Measurements from ENCODE around the gene CERS1.

Gene CERS1

DNA sequence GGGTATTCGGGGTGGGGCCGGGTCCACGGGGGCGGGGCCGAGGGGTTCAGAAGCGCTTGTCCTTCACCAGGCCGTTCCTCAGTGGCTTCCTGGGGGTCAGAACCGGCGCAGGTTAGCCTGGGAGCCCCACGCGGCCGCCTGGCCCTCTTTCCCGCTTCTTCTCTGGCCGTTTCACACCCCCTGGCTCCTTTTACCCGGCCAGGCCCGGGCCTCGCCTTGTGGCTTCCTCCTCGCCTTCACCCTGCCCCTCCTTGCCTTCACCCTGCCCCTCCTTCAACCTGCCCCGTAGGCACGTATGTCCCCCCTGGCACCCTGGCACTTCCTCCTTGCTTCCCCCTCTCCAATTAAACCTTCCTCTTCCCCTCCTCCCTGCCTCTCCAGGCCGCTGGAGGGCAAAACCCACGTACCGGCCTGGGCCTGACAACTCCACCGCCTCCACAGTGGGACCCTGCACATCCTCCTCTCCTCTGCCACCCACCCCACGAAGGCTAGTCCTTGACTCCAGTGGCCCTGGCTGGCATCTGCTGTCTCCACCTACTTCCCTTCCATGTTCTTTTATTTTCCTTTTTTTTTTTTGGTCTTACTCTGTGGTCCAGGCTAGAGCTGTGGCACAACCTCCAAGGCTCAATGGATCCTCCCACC, 25.3 kb downstream of the CERS1 start:
- peak; percentile 45 for DNase-seq

DNA sequence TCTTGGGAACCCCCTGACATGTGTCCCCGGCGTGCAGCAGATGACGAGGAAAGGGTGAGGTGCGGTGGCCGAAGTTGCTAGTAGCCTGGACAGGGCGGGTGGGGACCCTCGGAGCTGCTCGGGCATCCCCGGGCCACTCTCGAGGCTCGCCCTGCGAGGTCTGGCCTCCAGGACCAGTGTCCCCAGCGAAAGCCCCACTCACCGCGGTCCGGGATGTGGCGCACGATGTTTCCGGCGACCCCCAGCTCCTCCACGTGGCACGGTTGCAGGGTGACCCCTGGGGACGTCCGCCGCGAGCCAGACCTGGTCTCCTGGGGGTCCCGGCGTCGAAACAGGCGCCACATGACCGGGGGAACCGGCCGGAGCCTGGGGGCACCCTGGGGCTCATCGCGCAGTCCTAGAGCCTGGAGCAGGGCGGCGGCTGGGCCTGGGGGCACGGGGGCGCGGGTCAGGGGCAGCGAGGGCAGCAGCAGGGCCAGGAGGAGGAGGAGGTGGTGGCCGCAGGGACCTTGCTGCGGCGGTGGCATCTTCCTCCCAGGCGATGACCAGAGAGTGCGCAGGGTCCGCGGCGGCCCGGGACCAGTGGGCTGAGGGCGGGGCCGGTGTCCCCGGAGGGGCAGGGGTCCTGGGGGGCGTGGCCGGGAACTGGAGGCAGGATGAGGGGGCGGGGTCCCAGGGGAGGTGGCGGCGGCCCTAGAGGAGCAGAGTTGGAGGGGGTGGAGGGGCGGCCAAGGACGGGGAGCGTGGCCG, 26.0 kb downstream of the CERS1 start:
- no peak for DNase-seq

DNA sequence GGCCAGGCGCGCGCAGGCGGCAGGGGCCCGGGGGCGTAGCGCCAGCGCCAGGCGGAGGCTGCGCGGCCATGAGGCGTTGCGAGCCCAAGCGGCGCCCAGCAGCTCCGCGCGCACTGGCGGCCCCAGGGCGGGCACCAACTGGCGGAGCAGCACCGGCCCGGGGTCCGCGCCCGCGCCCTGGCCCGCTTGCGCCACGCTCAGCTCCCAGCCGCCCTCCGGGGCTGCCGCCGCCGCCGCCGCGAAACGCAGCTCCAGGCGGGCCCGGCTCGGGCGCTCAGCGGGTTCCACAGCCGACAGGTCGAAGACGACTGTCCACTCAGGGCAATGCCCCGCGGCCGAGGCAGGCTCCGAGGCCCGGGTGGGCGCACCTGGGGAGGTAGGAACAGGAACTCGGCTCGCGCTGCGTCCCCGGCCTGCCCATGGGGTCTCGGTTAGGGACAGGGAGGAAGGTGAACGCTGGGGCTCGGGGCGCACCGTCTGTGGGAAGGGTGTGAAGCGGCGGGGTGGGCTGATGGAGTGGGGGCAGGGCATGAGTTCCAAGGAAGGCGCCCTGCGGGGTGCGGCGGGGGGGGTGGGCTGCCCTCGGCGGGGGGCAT, 26.8 kb downstream of the CERS1 start:
- DNase-seq = peak; percentile 32

DNA sequence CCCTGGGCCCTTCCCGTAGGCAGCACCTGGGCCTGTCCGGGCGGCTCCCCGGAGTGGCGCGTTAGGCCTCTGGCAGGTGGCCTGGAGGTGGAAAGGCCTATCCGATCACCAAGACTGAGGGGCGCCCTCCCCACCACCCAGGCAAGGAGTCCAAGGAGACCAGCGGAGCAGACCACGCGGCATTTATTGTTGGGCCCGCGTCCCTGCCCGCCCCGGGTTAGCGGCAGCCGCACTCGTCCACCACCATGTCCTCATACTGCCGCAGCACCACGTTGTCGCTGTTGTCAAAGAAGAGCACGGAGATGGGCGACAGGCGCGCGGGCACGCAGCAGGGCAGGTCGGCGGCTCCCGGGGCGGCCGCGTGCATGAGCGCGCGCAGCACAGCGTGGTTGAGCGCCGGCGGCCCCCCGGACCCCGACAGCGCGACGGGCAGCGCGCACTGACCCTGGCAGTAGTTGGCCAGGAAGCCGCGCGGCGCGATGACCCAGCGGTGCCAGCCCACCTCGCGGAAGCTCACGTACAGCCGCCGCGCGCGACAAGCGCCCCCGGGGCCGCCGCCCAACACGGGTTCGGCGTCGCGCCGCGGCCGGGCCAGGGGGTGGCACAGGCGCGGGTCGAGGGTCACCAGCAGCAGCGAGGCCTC, 27.5 kb downstream of the CERS1 start:
- peak; percentile 58 for DNase-seq

DNA sequence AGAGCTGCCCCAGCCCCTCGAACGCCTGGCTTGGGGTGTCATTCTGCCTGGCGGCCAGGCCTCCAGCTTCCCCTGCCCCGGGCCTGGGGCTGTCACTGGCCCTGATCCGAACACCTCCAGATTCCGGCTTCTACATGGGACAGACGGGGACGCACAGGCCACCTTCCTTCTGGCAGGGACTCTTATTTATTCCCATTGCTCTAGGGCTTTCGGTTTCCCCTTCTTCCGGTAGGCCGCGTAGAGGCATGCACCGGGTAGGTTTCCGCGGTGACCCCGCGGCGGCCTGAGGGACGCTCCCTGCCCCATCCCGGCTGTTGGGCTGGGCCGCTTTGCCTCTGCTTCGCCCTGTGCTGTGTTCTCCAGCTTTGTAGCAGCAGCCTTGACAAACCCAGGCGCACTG, 28.2 kb downstream of the CERS1 start:
- DNase-seq = no peak

DNA sequence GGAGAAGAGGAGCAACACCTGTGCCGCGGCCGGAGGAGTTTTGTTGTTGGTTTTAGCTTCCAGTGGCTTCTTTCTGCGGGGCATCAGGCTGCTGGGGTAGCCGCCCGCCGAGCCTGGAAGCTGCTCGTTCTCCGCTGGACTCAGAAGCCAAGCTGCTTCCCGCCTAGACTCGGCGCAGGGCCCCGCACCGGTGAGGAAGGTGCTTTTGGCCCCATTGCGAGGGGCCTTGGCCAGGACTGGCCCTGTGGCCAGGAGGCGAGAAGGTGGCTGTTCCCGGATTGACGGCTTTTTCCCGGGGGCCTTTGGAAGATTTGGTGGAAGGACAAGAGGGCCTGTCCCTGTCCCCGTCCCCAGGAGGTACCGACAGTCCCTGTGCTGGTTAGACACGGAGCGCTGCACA, 28.8 kb downstream of the CERS1 start:
- no peak for DNase-seq

DNA sequence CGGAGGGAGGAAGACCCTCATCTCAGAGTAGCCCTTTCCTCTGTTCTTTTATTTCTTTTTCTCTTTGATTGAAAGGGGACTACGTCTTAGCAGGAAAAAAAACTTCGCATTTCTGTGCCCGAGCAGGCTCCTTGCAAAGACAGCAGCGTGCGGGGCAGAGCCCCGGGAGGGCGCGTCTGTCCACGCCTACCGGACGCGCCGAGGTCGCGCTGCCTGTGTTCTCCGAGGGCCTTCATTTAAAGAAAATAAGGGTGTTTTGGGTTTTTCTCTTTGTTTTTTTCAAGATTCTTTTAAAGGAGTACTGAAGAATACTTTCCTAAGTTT, 29.2 kb downstream of the CERS1 start:
- no peak for DNase-seq

DNA sequence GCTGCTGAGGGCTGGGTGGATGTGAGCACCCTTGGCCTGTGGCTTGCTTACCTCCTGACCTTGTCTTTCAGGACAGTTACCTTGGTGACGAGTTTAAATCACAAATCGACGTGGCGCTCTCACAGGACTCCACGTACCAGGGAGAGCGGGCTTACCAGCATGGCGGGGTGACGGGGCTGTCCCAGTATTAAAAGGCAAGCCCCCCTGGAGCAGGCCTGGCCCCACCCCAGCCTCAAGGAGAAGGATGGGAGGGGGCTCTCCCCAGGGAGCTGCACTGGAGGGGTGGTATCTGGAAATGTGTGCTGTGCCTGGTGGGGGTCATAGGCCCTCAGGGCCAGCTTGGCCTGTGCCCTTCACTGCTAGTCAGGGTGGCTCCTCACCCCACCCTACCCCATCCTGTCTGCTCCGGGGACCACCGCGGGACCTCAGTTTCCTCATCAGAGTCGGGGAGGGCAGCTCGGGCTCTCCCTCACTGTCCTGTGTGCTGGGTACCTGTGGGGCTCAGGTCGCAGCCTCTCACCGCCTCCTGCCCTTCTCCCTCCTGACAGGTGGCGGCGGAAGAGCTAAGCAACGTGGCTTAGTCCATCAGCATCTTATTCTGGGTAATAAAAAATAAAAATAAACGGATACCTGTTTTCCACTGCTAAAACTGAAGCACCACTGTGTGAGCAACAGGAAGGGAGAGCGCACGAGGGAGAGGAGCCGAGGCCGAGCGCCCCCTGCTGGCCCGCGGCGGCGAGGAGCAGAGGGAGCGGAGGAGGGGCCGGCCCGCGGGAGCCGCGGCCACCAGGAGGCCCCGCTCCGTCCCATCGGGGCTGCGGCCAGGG, 29.8 kb downstream of the CERS1 start:
- DNase-seq = peak; percentile 79

DNA sequence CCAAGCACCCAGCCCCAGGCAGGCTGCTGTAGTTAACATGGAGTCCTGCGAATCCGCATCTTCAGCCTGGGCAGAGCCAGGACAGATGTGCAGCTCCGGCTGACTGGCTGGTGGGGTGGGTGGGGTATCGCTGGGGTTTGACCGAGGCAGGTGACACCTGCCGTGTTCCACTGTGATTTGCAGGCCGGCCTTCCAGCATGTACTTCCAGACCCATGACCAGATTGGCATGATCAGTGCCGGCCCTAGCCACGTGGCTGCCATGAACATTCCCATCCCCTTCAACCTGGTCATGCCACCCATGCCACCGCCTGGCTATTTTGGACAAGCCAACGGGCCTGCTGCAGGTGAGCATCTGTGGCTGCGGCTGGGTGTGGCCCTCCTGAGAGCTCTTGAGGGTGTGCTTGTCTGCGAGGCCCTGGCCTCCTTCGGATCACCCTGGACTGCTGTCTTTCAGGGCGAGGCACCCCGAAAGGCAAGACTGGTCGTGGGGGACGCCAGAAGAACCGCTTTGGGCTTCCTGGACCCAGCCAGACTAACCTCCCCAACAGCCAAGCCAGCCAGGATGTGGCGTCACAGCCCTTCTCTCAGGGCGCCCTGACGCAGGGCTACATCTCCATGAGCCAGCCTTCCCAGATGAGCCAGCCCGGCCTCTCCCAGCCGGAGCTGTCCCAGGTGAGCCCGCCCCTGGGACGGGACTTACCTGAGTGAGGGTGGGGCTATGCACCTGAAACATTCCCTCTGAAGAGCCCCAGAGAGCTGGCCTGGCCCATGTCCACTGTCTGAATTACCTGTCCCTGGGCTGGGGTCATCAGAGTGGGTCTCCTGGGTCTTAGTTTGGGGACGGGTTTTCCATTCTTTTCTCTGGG, 30.6 kb downstream of the CERS1 start:
- DNase-seq = no peak

DNA sequence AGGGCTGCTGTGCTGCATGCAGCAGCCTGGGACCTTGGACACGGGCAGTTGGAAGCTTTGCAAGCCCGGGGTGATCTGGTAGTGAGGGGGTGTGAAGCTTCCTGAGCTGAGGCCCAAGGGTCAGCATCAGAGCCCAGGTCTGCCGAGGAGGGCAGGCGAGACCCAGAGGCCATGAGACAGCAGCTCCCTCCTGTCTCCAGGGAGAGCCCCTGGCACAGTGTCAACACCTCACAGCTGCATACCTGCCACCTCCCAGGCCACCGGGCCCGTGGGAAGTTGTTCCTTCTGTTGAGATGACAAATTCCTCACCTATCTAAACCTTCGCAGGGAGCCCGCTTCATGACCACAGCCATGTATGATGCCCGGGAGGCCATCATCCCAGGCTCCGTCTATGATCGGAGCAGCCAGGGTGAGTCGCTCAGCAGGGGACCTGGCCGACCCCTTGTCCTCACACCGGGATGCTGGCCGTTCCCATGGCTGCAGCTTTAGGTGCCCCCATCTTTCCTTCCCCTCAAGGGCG, 32.1 kb downstream of the CERS1 start:
- no peak for DNase-seq

DNA sequence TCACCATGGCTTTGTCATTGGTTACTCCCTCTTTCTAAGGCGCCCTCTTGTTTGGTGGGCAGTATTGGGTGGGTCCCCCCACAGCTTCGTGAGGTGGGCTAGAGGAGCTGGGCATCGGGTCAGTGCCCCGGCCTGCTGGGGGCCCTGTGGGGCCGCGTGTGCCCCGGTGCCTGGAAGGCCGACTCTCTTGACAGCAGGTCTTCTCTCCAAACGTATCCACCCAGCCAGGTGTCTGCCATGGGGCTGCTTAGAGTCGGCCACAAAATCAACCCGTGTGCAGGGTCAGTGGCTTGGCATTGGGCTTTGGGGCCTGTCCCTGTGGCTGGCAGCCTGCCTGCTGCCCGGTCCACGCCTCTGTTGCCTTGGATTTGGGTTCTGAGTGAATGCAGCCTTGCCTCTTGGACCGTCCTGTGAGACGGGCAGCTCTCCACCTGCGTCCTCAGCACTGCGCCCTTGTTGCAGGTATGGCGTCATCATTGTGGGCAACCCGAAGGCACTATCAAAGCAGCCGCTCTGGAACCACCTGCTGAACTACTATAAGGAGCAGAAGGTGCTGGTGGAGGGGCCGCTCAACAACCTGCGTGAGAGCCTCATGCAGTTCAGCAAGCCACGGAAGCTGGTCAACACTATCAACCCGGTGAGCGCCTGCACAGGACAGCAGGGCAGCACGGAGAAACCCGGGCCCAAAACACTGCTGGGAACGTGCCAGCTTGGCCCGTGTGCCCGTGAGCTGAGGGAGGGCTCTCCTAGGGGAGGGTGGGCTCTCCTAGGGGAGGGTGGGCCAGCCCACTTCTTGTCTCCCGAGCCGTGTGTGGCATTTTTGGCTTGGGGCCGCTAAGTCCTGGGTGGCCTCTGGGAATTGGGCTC, 32.7 kb downstream of the CERS1 start:
- DNase-seq = no peak

DNA sequence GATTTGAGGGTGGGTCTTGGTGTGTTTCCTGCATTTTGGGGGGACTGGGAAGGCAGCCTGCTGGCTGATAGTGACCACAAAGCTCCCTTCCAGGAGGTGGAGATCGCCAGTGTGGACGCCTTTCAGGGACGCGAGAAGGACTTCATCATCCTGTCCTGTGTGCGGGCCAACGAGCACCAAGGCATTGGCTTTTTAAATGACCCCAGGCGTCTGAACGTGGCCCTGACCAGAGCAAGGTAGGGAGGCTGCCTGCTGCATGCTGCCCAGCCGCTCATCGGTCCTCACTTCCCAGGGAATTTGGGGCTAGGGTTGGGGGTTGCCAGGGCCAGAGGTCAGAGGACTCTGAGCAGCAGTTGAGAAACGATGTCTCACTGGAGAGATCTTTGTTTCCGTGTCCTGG, 34.0 kb downstream of the CERS1 start:
- DNase-seq = no peak

DNA sequence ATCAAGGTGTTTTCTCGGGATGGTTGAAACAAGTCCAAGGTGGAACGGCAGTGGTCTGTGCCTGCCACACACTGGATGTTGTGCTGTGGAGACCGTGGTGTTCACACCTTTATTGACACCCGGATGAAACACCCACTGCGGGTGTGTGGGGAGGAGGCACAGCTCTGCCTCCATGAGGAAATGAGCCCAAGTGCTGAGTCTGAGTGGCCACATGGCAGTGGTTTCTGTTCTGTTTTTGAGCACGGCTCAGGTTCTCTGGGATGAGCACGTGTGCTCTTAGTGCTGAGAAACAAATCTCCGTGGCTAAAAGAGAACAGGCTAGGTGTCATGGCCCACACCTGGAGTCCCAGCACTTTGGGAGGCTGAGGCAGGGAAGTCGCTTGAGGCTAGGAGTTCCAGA, 34.7 kb downstream of the CERS1 start:
- no peak for DNase-seq

DNA sequence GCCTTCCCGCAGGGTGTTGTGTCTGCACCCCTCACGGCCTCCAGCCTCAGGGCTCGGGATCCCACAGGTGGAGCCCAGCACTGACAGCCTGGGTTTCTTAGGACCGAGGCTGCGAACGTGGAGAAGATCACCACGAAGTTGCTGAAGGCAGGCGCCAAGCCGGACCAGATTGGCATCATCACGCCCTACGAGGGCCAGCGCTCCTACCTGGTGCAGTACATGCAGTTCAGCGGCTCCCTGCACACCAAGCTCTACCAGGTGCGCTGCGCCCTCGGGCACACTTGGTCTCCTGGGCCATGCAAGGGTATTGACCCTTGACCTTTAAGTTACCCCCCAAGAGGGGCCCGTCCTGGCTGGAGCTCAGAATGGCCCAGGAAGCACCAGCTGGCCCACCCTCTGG, 35.2 kb downstream of the CERS1 start:
- no peak for DNase-seq

DNA sequence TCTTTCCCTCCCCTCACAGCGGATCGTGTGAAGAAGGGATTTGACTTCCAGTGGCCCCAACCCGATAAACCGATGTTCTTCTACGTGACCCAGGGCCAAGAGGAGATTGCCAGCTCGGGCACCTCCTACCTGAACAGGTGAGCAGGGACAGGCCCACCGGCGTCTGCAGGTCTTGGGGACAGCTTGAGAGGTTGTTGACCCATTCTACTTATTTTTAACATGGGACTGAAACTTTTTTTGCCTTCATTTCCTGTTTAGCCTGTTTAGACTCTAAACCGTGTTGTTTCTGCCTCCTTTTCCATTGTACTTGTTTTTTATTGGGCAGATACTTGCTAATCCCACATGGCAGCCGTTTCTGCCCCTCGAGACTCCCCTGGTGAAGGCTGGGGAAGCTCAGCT, 35.7 kb downstream of the CERS1 start:
- no peak for DNase-seq

DNA sequence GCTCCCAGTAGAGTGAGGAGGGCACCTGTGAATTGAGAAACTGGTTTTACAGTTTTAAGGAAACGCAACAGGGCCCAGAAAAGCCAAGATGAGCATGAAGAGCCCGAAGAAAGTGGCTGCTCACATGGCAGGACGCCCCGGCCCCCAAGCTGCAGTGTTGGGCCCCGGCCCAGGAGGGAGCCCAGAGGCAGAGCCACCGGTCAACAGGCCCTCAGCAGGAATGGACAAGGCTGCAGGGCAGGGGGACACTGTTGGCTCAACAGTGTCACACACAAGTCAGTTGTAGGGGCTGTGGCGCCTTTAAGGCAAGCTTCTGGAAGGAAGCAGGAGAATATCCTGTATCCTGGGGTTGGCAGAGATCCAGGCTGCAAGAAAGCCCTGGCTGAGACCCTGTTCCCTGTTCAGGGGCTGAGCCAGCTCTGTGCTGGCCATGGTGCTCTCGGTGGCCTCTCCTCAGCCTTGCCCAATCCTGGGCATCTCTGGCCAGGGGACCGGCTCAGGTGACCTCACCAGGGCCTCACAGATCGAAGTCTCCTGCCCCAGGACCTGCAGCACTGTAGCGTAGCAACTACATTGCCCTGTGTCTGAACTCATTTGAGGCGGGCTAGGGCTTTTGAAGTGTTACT, 36.2 kb downstream of the CERS1 start:
- no peak for DNase-seq

DNA sequence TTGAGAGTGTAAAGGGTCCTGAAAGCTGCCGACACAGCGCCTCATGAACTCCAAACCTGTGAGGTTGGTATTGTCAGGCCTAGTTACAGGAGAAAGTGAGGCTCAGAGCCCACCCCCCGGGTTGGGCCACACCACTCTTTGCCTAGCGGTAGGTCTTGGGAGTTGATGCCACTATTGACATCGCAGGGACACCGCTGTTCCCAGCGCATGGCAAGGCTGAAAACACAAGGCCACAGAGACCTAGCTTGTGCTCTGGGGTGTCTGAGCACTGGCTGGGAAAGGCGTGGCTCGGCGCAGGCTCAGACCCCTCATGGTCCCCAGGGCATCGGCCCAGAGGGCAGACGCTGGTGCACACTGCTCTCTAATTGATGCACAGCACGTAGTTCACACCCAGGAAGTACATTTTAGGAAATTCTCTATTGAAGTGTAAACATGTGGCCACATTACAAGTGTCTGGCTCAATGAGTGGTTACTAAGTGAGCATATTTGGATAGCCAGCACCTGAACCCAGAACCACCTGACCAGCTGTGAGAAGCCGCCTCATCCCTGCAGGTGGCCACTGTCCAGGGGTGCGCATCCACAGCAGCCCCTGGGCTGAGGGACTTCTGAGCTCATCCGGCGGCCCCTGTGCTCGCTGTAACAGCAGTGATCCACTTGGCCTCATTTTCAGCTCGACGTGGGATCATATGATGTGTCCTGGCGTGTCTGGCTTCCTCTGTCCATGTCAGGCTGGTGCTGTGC, 36.9 kb downstream of the CERS1 start:
- no peak for DNase-seq

DNA sequence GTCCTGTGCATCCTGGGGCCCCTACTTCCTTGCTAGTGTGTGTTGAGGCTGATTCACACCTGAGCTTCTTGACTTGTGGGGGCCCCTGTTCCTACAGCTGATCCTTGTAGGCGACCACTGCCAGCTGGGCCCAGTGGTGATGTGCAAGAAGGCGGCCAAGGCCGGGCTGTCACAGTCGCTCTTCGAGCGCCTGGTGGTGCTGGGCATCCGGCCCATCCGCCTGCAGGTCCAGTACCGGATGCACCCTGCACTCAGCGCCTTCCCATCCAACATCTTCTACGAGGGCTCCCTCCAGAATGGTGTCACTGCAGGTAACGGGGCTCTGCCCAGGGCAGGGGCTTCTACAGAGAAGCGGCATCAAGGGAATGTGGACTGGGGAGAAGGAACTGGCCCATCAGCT, 38.7 kb downstream of the CERS1 start:
- no peak for DNase-seq

DNA sequence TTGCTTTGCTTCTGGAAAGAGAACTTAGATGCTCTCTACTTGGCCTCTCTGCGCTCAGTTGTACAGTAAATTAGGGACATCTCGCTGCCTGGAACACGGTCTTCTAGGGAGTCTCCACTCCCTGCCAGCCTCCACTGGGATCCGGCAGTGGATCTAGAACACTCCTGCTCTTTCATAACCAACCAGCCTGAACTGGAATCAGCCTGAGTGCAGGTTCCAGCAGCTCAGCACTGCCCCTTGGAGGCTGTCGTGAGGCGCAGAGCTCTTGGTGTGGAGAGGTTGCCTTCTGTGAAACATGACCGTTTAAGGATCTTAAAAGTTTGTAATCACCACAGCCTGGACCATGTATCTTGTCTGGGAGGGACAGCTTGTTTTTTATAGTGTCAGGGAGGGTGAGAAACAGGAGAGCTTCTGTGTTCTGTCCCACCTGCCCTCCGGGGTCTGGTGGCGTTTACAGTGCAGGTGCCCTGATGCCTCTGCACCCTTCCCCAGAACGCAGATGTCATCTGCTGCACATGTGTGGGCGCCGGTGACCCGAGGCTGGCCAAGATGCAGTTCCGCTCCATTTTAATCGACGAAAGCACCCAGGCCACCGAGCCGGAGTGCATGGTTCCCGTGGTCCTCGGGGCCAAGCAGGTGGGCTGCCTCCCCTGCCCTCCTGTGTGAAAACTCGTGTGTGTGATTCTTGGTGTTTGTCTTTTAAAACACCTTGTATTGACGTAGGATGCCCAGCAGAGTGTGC, 39.4 kb downstream of the CERS1 start:
- no peak for DNase-seq

Measured in hematopoietic multipotent progenitor cell treated with erythropoietin and hydrocortisone succinate and interleukin-3 and kit ligand, for 4 days (in vitro differentiated cells).